HG02610 (cell line): ENCODE results near the gene TXNL1.

Experiments used
- ATAC-seq: cut with Tn5 transposase; IDR thresholded peaks from one replicate; pipeline ENCODE4 v1.9.1; 2021; ENCODE audit warnings: mild to moderate bottlenecking, moderate library complexity; ENCODE audit not compliant: unreplicated experiment

Gene TXNL1

GRCh38 chr18:56645415-56646016 is 7.1 kb upstream of the TXNL1 start:
- no peak for ATAC-seq

GRCh38 chr18:56643381-56643780 is 5.0 kb upstream of the TXNL1 start:
- ATAC-seq, result no peak

GRCh38 chr18:56641714-56642337 is 3.4 kb upstream of the TXNL1 start:
- no peak for ATAC-seq

- ATAC-seq, result no peak
Observed at GRCh38 chr18:56639571-56639970, 1.2 kb upstream of the TXNL1 start.

GRCh38 chr18:56639104-56639381 is 651 bp upstream of the TXNL1 start:
- no peak for ATAC-seq

- ATAC-seq, result peak; percentile 12
Observed at GRCh38 chr18:56637711-56638231, 621 bp downstream of the TXNL1 start.

- no peak for ATAC-seq
Observed at GRCh38 chr18:56637176-56637575, 1.2 kb downstream of the TXNL1 start.

- ATAC-seq, result no peak
Observed at GRCh38 chr18:56635007-56635406, 3.4 kb downstream of the TXNL1 start.

- ATAC-seq, result no peak
Observed at GRCh38 chr18:56632070-56633022, 6.0 kb downstream of the TXNL1 start.

- no peak for ATAC-seq
Observed at GRCh38 chr18:56627991-56628390, 10.4 kb downstream of the TXNL1 start.

GRCh38 chr18:56615738-56616520 is 22.5 kb downstream of the TXNL1 start:
- ATAC-seq, result no peak

GRCh38 chr18:56606618-56607017 is 31.8 kb downstream of the TXNL1 start:
- no peak for ATAC-seq

GRCh38 chr18:56598422-56598821 is 40.0 kb downstream of the TXNL1 start:
- ATAC-seq, result no peak

GRCh38 chr18:56593906-56594305 is 44.5 kb downstream of the TXNL1 start:
- no peak for ATAC-seq

- ATAC-seq, result no peak
Observed at GRCh38 chr18:56580026-56580425, 58.4 kb downstream of the TXNL1 start.

GRCh38 chr18:56579451-56579850 is 58.9 kb downstream of the TXNL1 start:
- ATAC-seq, result no peak

- no peak for ATAC-seq
Observed at GRCh38 chr18:56576826-56577573, 61.4 kb downstream of the TXNL1 start.

GRCh38 chr18:56575819-56576663 is 62.4 kb downstream of the TXNL1 start:
- ATAC-seq, result no peak

- no peak for ATAC-seq
Observed at GRCh38 chr18:56574861-56575260, 63.5 kb downstream of the TXNL1 start.
